HCT116 (cell line): Measurements from ENCODE around the gene ANHX. TPM values are rescaled to one million over a fixed set of nuclear protein-coding genes. Genes with fewer than 3 reads are reported as not detected.

Experiments used
- ATAC-seq: fragments of 200-7000 bp; cut with Tn5 transposase; 2 replicates; pipeline ENCODE4 v1.9.1; 2020; ENCODE audit warnings: mild to moderate bottlenecking, moderate library complexity
- BruUV-seq: library from RNA; stranded (reverse); fragments of 400-500 nt; replicated peaks from 2 replicates; lab custom pipeline; 2021; lab: Mats Ljungman, UMichigan
- CTCF ChIA-PET: fragments of 300-600 bp; sonication (Branson Sonifier 250); formaldehyde crosslinking; loops from one replicate; lab custom pipeline; 2021; ENCODE audit warnings: antibody characterized with exemption; lab: Charles Lee
- POLR2A ChIA-PET: fragments of 300-600, 350-600 bp; sonication (Branson Sonifier 250); formaldehyde crosslinking; loops from one replicate; lab custom pipeline; 2021; ENCODE audit warnings: antibody characterized with exemption; lab: Charles Lee
- RAD21 ChIA-PET, 2 experiments: fragments of 300-600 bp; sonication (Branson Sonifier 250); formaldehyde crosslinking; loops; one replicate each; lab custom pipeline; 2023; ENCODE audit warnings: low total read pairs in 2 of 2; ENCODE audit not compliant: uncharacterized antibody in 2 of 2, unreplicated experiment in 2 of 2, low non-redundant PET in 1 of 2; lab: Charles Lee
- DNase-seq: peaks from one replicate; pipeline ENCODE4 v3.0.0-alpha.2; 2010; ENCODE audit warnings: low read depth, low spot score
- H2AFZ ChIP-seq: fragments of 200-600 bp; shearing (Covaris generic), sonication (generic); 2 replicates; pipeline ENCODE4 v1.6.1; 2017; ENCODE audit warnings: low read depth, mixed run types, mixed read lengths, antibody characterized with exemption, low read length; ENCODE audit not compliant: poor library complexity, severe bottlenecking
- H3K27ac ChIP-seq: 2 replicates; pipeline ENCODE4 v1.5.1; 2012; ENCODE audit warnings: low read depth, low read length
- H3K27me3 ChIP-seq: fragments of 200-600 bp; sonication (generic); 2 replicates; pipeline ENCODE4 v1.6.1; 2016; ENCODE audit warnings: mixed run types, low read length, mixed read lengths; ENCODE audit not compliant: insufficient read depth
- H3K36me3 ChIP-seq, 2 experiments: fragments of 200-500 bp in 1 of 2; fragments of 200-600 bp in 1 of 2; sonication (Bioruptor generic) in 1 of 2; sonication (generic) in 1 of 2; 2 replicates each; pipeline versions ENCODE4 v1.5.1 to v1.6.1; 2014 to 2016; ENCODE audit warnings: low read length in 2 of 2, inconsistent platforms in 1 of 2, mixed read lengths in 1 of 2, mixed run types in 1 of 2; ENCODE audit not compliant: insufficient read depth in 2 of 2, control insufficient read depth in 1 of 2
- H3K4me1 ChIP-seq, 2 experiments: fragments of 200-600 bp in 1 of 2; sonication (generic) in 1 of 2; 2 replicates each; pipeline versions ENCODE4 v1.5.1 to v1.6.1; 2012 to 2017; ENCODE audit warnings: low read length in 2 of 2, inconsistent platforms in 1 of 2, mild to moderate bottlenecking in 1 of 2, mixed read lengths in 1 of 2, mixed run types in 1 of 2, moderate library complexity in 1 of 2; ENCODE audit not compliant: insufficient read depth in 2 of 2, control insufficient read depth in 1 of 2
- H3K4me2 ChIP-seq: fragments of 200-600 bp; sonication (generic); 2 replicates; pipeline ENCODE4 v1.6.1; 2017; ENCODE audit warnings: mixed run types, low read length, mixed read lengths
- H3K4me3 ChIP-seq, 2 experiments: fragments of 200-600 bp in 1 of 2; sonication (generic) in 1 of 2; replicated peaks in 1 of 2; 2 replicates each; pipeline ENCODE4 v1.5.1; 2011 to 2016; ENCODE audit warnings: low read length in 2 of 2, control low read depth in 1 of 2, low read depth in 1 of 2, mild to moderate bottlenecking in 1 of 2, mixed read lengths in 1 of 2, mixed run types in 1 of 2
- H3K79me2 ChIP-seq: fragments of 200-600 bp; sonication (generic); 2 replicates; pipeline ENCODE4 v1.6.1; 2017; ENCODE audit warnings: mild to moderate bottlenecking, mixed run types, low read length, moderate library complexity, mixed read lengths; ENCODE audit not compliant: insufficient read depth
- H3K9ac ChIP-seq: fragments of 200-600 bp; sonication (generic); 2 replicates; pipeline ENCODE4 v1.6.1; 2016; ENCODE audit warnings: low read length, mixed read lengths
- H3K9me2 ChIP-seq: fragments of 200-600 bp; sonication (generic), shearing (Covaris generic); 2 replicates; pipeline ENCODE4 v1.6.1; 2017; ENCODE audit warnings: mixed run types, mild to moderate bottlenecking, moderate library complexity; ENCODE audit not compliant: insufficient read depth
- H3K9me3 ChIP-seq, 2 experiments: fragments of 200-500 bp in 1 of 2; fragments of 200-600 bp in 1 of 2; sonication (Bioruptor generic) in 1 of 2; sonication (generic) in 1 of 2; 2 replicates each; pipeline ENCODE4 v1.6.1; 2014 to 2017; ENCODE audit warnings: low read length in 2 of 2, mixed read lengths in 2 of 2, inconsistent platforms in 1 of 2, low read depth in 1 of 2, mild to moderate bottlenecking in 1 of 2, mixed run types in 1 of 2, moderate library complexity in 1 of 2; ENCODE audit not compliant: control insufficient read depth in 1 of 2, insufficient read depth in 1 of 2
- H4K20me1 ChIP-seq: fragments of 200-600 bp; sonication (generic), shearing (Covaris generic); 2 replicates; pipeline ENCODE4 v1.6.1; 2017; ENCODE audit warnings: mixed run types, mild to moderate bottlenecking, moderate library complexity; ENCODE audit not compliant: insufficient read depth
- CBX3 ChIP-seq: IDR thresholded peaks from 2 replicates; pipeline ENCODE4 v1.6.1; 2012; ENCODE audit warnings: low read depth
- JUND ChIP-seq: IDR thresholded peaks from 2 replicates; pipeline ENCODE4 v1.6.1; 2012
- POLR2A ChIP-seq: IDR thresholded peaks from 2 replicates; pipeline ENCODE4 v1.7.0; 2011; ENCODE audit warnings: borderline replicate concordance; ENCODE audit not compliant: insufficient read depth, insufficient read length; ENCODE audit errors: extremely low read depth
- RAD21 ChIP-seq: IDR thresholded peaks from 2 replicates; pipeline ENCODE4 v1.6.1; 2012; ENCODE audit warnings: low read depth, mild to moderate bottlenecking
- intact Hi-C: fragments of 100-400 bp; cut with micrococcal nuclease; formaldehyde crosslinking; loops from 2 replicates; pipeline ENCODE4 v1.10.0; 2022
- total RNA-seq: library from RNA; stranded (reverse); gene quantifications from one replicate; pipeline ENCODE4 v1.2.1, GENCODE V29; 2021; ENCODE audit not compliant: unreplicated experiment
- TF ChIP-seq, protein P1 (sequence below): IDR thresholded peaks from 2 replicates; pipeline ENCODE4 v1.6.1; 2012
- TF ChIP-seq, protein P2 (sequence below): IDR thresholded peaks from 2 replicates; pipeline ENCODE4 v1.6.1; 2012

Gene ANHX
- total RNA-seq, 1 experiment from 2014 or later, result not detected

DNA sequence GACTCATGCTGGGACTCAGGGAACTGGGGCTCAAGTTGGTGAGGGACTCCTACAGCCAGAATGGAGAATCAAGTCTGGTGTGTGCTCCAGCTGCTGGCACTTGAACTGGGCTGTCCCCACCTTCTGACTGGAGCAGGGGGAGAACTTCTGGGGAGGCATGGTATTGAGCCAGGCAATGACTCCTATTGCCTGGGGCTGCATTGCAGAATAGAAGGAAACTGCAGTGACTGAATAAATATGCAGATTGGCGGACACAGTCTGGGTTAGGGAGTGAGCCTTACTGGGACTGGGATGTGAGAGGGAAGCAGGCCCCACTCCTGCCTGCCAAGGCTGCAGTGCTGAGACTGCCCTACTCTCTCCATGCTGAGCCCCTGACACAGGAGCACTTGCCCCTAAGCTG lies 63.2 kb downstream of the ANHX start:
- Histone ChIP-seq H3K4me2 (no peak overlapping the region), H3K79me2 (no peaks in the 10 kb centered on the region), H3K9me2 (no peaks in the 10 kb centered on the region), H3K27ac (no peak overlapping the region), H4K20me1 (no peaks in the 10 kb centered on the region), H3K9me3 (peaks cover 0 to 10% of the 10 kb centered on the region in 2 experiments; a peak in 3 of 4 replicates), H2AFZ (no peak overlapping the region), H3K4me1 (no peaks in the 10 kb centered on the region), H3K36me3 (no peaks in the 10 kb centered on the region), H3K4me3 (no peak overlapping the region), H3K27me3 (no peaks in the 10 kb centered on the region), H3K9ac (no peak overlapping the region)
- intact Hi-C loops, result no loop called here
- CTCF ChIA-PET, result no interaction called here
- DNase-seq (no peak), ATAC-seq (no peak)
- RAD21 ChIA-PET, result no interaction called here
- TF ChIP-seq JUND (no peak), CBX3 (no peak), POLR2A (no peak), RAD21 (no peak)
- TF ChIP-seq, protein P1, sequence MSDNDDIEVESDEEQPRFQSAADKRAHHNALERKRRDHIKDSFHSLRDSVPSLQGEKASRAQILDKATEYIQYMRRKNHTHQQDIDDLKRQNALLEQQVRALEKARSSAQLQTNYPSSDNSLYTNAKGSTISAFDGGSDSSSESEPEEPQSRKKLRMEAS, result no peak
- TF ChIP-seq, protein P2, sequence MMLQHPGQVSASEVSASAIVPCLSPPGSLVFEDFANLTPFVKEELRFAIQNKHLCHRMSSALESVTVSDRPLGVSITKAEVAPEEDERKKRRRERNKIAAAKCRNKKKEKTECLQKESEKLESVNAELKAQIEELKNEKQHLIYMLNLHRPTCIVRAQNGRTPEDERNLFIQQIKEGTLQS, result no peak
- BruUV-seq, result no TSS peak
- POLR2A ChIA-PET, result no interaction called here

Other genes with a start within 250 kb of the ANHX start
- 4.4 TPM for gene ZNF26, start 249.5 kb downstream of the ANHX start, total RNA-seq
- 9.8 TPM for gene ZNF84, start 198.4 kb downstream of the ANHX start, total RNA-seq
- not detected for gene ZNF140, start 155.0 kb downstream of the ANHX start, total RNA-seq
- gene ZNF891, start 105.6 kb downstream of the ANHX start, total RNA-seq, result 0.02 TPM
- not detected for gene ZNF10, start 105.2 kb downstream of the ANHX start, total RNA-seq
- 12.2 TPM for gene ZNF268, start 54.4 kb downstream of the ANHX start, total RNA-seq